Spleen (tissue), 7 donors: ENCODE measurements around the gene XPOT.

ENCODE experiments used
- POLR2A ChIP-seq, 3 donors: fragments of 450-650 bp; IDR thresholded peaks; one replicate each; pipeline ENCODE4 v1.5.1; 2017; ENCODE audit warnings: antibody characterized with exemption in 3 of 3, mild to moderate bottlenecking in 1 of 3
- TF ChIP-seq, protein P1 (sequence below), 11 experiments: fragments of 200-600 bp in 7 of 11; fragments of 450-650 bp in 4 of 11; sonication (generic) in 4 of 11; IDR thresholded peaks in 8 of 11; conservative IDR thresholded peaks in 3 of 11; 1 replicate in 7 of 11; 2 replicates in 4 of 11; pipeline versions ENCODE4 v1.4.0 to v1.8.0; 2016 to 2021; ENCODE audit warnings: antibody characterized with exemption in 11 of 11, inconsistent platforms in 4 of 11, mild to moderate bottlenecking in 1 of 11
- donor health status: DM: no; HTN: no; CAD: no; lungs with moderate emphysema.
- donor health status: DM: no; HTN: no; CAD: no.
- donor health status: DM: no; HTN: no; CAD: no.

DNA sequence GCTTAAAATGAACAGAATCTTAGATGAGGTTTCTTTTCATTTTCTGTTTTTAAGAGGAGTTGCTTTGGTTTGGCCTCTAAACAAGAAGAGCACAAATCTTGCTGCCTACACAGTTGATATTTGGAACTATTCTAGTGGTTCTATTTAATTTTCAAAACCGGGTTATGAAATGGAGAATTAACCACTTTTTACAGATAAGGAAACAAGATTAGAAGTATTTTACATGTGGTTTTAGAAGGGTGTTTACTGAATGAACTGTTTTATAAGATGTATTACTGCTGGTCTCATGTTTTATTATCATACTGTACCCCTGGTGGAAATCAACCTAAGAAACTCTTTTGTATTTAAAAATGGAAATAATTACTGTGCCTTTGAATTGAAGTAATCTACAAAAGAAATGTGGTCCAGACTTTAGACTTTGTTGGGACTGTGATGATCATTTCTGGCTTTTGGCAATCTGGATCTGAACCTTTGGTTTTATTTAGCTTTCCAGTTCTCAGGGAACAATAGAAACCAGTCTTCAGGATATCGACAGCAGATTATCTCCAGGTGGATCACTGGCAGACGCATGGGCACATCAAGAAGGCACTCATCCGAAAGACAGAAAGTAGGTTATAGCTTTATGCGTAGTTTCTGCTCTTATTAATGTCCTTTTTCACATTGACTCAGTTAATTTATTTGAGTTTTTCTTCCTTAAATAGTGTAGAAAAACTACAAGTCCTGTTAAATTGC is 91.0 kb downstream of the XPOT start:
- TF ChIP-seq, protein P1, sequence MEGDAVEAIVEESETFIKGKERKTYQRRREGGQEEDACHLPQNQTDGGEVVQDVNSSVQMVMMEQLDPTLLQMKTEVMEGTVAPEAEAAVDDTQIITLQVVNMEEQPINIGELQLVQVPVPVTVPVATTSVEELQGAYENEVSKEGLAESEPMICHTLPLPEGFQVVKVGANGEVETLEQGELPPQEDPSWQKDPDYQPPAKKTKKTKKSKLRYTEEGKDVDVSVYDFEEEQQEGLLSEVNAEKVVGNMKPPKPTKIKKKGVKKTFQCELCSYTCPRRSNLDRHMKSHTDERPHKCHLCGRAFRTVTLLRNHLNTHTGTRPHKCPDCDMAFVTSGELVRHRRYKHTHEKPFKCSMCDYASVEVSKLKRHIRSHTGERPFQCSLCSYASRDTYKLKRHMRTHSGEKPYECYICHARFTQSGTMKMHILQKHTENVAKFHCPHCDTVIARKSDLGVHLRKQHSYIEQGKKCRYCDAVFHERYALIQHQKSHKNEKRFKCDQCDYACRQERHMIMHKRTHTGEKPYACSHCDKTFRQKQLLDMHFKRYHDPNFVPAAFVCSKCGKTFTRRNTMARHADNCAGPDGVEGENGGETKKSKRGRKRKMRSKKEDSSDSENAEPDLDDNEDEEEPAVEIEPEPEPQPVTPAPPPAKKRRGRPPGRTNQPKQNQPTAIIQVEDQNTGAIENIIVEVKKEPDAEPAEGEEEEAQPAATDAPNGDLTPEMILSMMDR (IDR thresholded peaks at IDR 0.05 in 8 of 11, conservative IDR thresholded peaks at IDR 0.05 in 3 of 11): no peak
- no peak for TF ChIP-seq POLR2A (IDR thresholded peaks at IDR 0.05)
